WI38 (cell line): ENCODE results near the gene SETBP1.

Experiments used
- H3K4me3 ChIP-seq: 2 replicates; pipeline ENCODE4 v1.5.1; 2011; ENCODE audit warnings: low read depth, mild to moderate bottlenecking, control low read depth, low read length
- CTCF ChIP-seq: IDR thresholded peaks from 2 replicates; pipeline ENCODE4 v1.5.1; 2012; ENCODE audit warnings: low read depth, mild to moderate bottlenecking, control low read depth, low read length

The SETBP1 gene

DNA sequence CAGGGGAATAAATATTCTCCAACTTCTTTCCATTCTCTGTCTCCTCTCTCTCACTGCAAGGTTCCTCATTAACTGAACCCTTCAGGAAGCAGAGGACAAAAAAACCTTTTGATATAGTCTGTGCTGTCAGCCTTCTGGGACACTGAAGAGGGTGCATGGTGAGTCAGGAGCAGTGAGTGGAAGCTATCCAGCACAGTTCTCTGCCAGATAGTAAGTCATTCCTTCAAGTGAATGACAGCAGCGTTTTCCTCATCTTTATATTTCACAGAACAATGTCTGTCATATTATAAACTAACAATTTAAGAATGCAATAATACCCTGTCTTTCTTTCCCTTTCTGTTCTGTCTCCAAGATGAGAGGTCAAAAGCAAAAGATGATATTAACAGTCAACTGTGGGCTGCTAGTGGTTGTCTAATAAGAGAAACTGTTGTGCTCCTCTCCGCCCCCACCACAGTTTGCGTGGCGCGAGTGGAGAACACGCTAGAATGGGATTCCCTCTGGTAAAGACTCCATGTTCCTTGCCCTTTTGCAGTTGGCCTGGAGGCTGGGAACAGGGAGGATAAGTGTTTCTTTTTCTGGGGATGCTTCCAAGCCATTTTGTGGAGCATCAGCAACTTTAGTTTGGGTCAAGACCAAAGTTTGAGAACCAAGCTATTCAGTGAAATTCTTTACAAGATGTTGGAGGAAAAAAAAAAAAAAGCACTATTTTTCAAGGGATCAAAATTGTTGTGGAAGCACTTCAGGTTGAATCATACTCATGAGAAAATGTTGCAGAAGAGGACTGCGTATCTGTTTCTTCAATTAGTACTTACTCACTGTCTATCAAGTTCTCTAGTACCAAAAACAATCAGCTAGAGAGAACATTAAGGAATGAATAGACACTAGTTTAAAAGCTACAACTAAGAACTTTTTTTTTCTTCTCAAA is 430.2 kb downstream of the SETBP1 start:
- H3K4me3 ChIP-seq, result no peak overlapping the region
- no peak for TF ChIP-seq CTCF

- no peak overlapping the region for H3K4me3 ChIP-seq
- TF ChIP-seq CTCF, result no peak
Observed at GRCh38 chr18:45111502-45111848, 430.8 kb downstream of the SETBP1 start.

DNA sequence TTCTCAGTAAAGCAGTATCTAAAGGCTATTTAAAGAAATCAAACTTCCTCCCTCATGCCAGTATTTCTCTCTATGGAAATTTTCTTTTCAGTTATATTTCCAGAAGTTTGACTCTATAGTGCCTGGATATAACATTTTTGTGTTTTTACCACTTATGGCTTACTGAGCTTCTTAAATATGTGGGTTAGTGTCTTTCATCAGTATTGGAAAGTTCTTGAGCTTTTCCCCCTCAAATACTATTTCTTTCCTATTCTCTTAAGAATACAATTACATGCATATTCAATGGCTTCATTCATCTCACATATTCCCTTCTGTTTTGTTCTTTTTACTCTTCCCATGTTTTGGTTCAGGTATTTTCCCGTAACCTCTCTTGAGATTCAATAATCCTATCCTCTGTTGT is 432.0 kb downstream of the SETBP1 start:
- TF ChIP-seq CTCF, result no peak
- no peak overlapping the region for H3K4me3 ChIP-seq

DNA sequence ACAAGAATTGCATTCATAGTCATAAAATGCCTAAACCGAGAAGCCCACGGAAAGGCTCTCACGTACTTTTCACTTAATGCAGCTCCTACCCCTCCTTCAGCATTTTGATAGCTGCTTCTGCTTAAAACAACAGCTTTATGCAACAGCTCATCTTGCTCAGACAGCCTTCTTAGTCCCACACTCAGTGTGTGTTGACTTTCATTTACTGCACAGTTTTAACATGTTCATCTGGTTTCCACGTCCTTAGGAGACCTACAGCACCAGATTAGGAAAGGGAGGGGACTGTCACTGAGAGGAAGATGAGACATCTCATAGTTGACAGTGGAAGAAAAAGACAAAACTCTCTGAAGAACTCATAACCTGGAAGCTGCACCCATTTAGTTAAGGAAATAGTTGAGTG is 435.4 kb downstream of the SETBP1 start:
- H3K4me3 ChIP-seq, result no peak overlapping the region
- no peak for TF ChIP-seq CTCF
